Epithelial cell of proximal tubule (primary cell): ENCODE measurements around the gene LUC7L2. TPM values are rescaled to one million over a fixed set of nuclear protein-coding genes. Genes with fewer than 3 reads are reported as not detected.
"Not testable (repeated sequence)": the region's sequence is repeated elsewhere in the genome, so short reads cannot be mapped to it uniquely, and the experiment has no call there.

Source experiments
- DNase-seq: peaks from one replicate; pipeline ENCODE4 v3.0.0-alpha.2; 2011; ENCODE audit warnings: low read depth
- H3K4me3 ChIP-seq: 2 replicates; pipeline ENCODE4 v1.5.1; 2011; ENCODE audit warnings: low read depth, mild to moderate bottlenecking, low read length
- CTCF ChIP-seq: conservative IDR thresholded peaks from 2 replicates; pipeline ENCODE4 v1.5.1; 2012; ENCODE audit warnings: low read depth, mild to moderate bottlenecking, low read length
- total RNA-seq: library from RNA; depleted of rRNA; stranded (reverse); fragments of >200 nt; gene quantifications from 2 replicates; pipeline ENCODE4 v1.2.3, GENCODE V29; 2015

LUC7L2 gene
- total RNA-seq, 1 donor from 2014 or later, result 56.0 TPM

DNA sequence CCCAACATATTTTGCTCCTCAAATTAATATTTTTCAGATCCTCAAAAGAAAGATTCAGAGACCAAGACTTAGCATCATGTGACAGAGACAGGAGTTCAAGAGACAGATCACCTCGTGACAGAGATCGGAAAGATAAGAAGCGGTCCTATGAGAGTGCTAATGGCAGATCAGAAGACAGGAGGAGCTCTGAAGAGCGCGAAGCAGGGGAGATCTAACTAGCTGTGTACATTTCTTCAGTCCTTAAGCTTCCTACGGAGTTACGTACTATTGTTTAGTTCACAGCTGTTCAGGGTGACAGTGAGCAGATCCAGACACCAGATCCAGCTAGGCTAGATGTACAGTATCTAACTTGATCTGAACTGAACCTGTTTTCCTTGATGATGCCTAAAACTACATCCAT is 62.4 kb downstream of the LUC7L2 start:
- DNase-seq, result no peak
- no peak for TF ChIP-seq CTCF
- no peak overlapping the region for H3K4me3 ChIP-seq

DNA sequence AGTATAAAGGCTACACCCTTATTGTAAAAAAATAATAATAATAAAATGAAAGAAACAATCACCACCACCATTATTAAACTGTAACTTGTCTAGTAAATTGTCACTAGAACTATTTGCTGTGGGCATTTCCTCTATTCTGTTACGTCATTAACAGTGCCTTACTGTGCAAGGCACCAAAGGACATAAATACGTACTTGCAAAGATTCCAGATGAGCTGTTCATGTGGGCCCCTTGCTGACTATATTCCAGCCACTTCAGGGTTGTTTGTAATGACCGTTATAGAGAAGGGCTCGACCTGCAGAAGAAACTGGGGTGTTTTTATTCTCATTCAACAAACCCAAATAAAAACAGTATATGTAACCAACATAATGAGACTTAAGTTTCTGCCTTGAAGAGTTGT is 63.4 kb downstream of the LUC7L2 start:
- no peak overlapping the region for H3K4me3 ChIP-seq
- TF ChIP-seq CTCF, result no peak
- DNase-seq, result no peak

DNA sequence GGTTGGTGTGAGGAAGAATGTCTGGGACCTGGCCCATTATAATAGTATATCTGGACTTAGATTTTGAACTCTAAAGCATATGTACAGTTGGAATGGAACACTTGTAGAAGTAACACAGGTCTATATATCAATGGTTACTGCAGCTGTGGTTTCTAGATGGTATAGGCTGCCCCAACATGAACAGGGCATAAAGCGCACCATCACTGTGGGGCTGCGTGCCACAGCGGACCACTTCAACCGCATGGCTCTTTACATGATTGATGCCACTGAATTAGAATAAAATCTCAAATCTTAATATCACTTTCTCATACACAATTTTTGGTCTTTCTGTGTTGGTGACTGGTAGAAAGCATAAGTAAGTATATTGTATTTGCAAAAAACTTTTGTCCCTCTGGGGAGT is 64.3 kb downstream of the LUC7L2 start:
- H3K4me3 ChIP-seq, result no peak overlapping the region
- DNase-seq, result no peak
- TF ChIP-seq CTCF, result no peak

- DNase-seq, H3K4me3 ChIP-seq: not testable (repeated sequence)
These were observed 66.0 kb downstream of the LUC7L2 start for GRCh38 chr7:139425701-139426100.

GRCh38 chr7:139426258-139427028 is 66.7 kb downstream of the LUC7L2 start:
- no peak for TF ChIP-seq CTCF

GRCh38 chr7:139427029-139427420 is 67.3 kb downstream of the LUC7L2 start:
- no peak for DNase-seq
- no peak overlapping the region for H3K4me3 ChIP-seq
- no peak for TF ChIP-seq CTCF

More at GRCh38 chr7:139426258-139427028, 66.7 kb downstream of the LUC7L2 start:
- no peak for DNase-seq
- H3K4me3 ChIP-seq, result no peak overlapping the region

GRCh38 chr7:139427788-139428187 is 68.1 kb downstream of the LUC7L2 start:
- DNase-seq, result no peak
- no peak overlapping the region for H3K4me3 ChIP-seq
- TF ChIP-seq CTCF, result no peak

GRCh38 chr7:139429735-139430134 is 70.0 kb downstream of the LUC7L2 start:
- not testable (repeated sequence) for H3K4me3 ChIP-seq, DNase-seq
